GM12878 (cell line): ENCODE results near the gene LRP1B. TPM values are rescaled to one million over a fixed set of nuclear protein-coding genes. Genes with fewer than 3 reads are reported as not detected.

Experiments used
- ATAC-seq: fragments of 200-7000 bp; cut with Tn5 transposase; 3 replicates; pipeline ENCODE4 v1.9.1; 2020; ENCODE audit warnings: mild to moderate bottlenecking, moderate library complexity
- BruUV-seq: library from RNA; stranded (reverse); fragments of 400-500 nt; replicated peaks from 2 replicates; lab custom pipeline; 2021; lab: Mats Ljungman, UMichigan
- CTCF ChIA-PET: fragments of 300-600 bp; sonication (Branson Sonifier 250); formaldehyde crosslinking; extraction: SDS; loops from one replicate; lab custom pipeline; 2021; ENCODE audit warnings: inconsistent platforms; lab: Yijun Ruan, JAX
- POLR2A ChIA-PET: fragments of 350-600 bp; formaldehyde crosslinking; extraction: SDS; loops from one replicate; lab custom pipeline; 2021; ENCODE audit warnings: inconsistent platforms; lab: Charles Lee
- RAD21 ChIA-PET: fragments of 300-600 bp; sonication (Branson Sonifier 250); formaldehyde crosslinking; loops from one replicate; lab custom pipeline; 2023; ENCODE audit warnings: antibody characterized with exemption; ENCODE audit not compliant: unreplicated experiment; lab: Charles Lee
- SMC1A ChIA-PET: fragments of 300-600 bp; sonication (Branson Sonifier 250); formaldehyde crosslinking; loops from one replicate; lab custom pipeline; 2023; ENCODE audit not compliant: unreplicated experiment, uncharacterized antibody; lab: Charles Lee
- DNase-seq: peaks from one replicate; pipeline ENCODE4 v3.0.0-alpha.2; 2011; ENCODE audit warnings: low read depth, low spot score
- FAIRE-seq: peaks from 3 replicates; lab custom pipeline; 2011; peaks lifted over from hg19 to GRCh38; lab: Jason Lieb, UNC
- H2AFZ ChIP-seq: 2 replicates; pipeline ENCODE4 v1.6.0; 2011; ENCODE audit warnings: low read depth, low read length, control low read depth; ENCODE audit not compliant: control insufficient read depth
- H3K27ac ChIP-seq: 2 replicates; pipeline ENCODE4 v1.5.1; 2011; ENCODE audit warnings: control low read depth; ENCODE audit not compliant: control insufficient read depth, insufficient read depth
- H3K27me3 ChIP-seq, 2 experiments: replicated peaks in 1 of 2; 2 replicates each; pipeline versions ENCODE4 v1.6.0 to v1.6.1; 2011; ENCODE audit warnings: low read length in 1 of 2; ENCODE audit not compliant: control insufficient read depth in 2 of 2, insufficient read depth in 2 of 2
- H3K36me3 ChIP-seq, 2 experiments: 2 replicates each; pipeline ENCODE4 v1.5.1; 2011; ENCODE audit warnings: low read length in 1 of 2; ENCODE audit not compliant: control insufficient read depth in 2 of 2, insufficient read depth in 2 of 2
- H3K4me1 ChIP-seq: 2 replicates; pipeline ENCODE4 v1.6.1; 2011; ENCODE audit warnings: mild to moderate bottlenecking, low read length, moderate library complexity, mixed read lengths; ENCODE audit not compliant: control insufficient read depth, insufficient read depth
- H3K4me2 ChIP-seq: 2 replicates; pipeline ENCODE4 v1.6.0; 2011; ENCODE audit warnings: control low read depth; ENCODE audit not compliant: control insufficient read depth, insufficient read depth
- H3K4me3 ChIP-seq: fragments of 200-600 bp; sonication (generic); 2 replicates; pipeline ENCODE4 v1.5.1; 2016
- H3K79me2 ChIP-seq: 2 replicates; pipeline ENCODE4 v1.6.0; 2011; ENCODE audit warnings: low read length; ENCODE audit not compliant: control insufficient read depth, insufficient read depth
- H3K9ac ChIP-seq: 2 replicates; pipeline ENCODE4 v1.8.0; 2011; ENCODE audit warnings: low read length, control low read depth, mixed read lengths; ENCODE audit not compliant: control insufficient read depth, insufficient read depth
- H3K9me3 ChIP-seq: replicated peaks from 3 replicates; pipeline ENCODE4 v1.5.1; 2011; ENCODE audit warnings: mild to moderate bottlenecking, low read length; ENCODE audit not compliant: control insufficient read depth, insufficient read depth
- H4K20me1 ChIP-seq: 2 replicates; pipeline ENCODE4 v1.6.0; 2011; ENCODE audit not compliant: control insufficient read depth, insufficient read depth
- CBX5 ChIP-seq: sonication (generic); IDR thresholded peaks from 2 replicates; pipeline ENCODE4 v1.6.1; 2016; ENCODE audit warnings: low read depth, moderate library complexity, mild to moderate bottlenecking, inconsistent platforms
- CEBPZ ChIP-seq: fragments of 150-350 bp; IDR thresholded peaks from 2 replicates; pipeline ENCODE4 v1.6.1; 2016; ENCODE audit warnings: low read depth, low read length
- CTCF ChIP-seq, 3 experiments: IDR thresholded peaks in 2 of 3; conservative IDR thresholded peaks in 1 of 3; 2 replicates each; pipeline ENCODE4 v1.5.1; 2011; ENCODE audit warnings: low read depth in 3 of 3, low read length in 3 of 3, mild to moderate bottlenecking in 3 of 3, control low read depth in 2 of 3, moderate library complexity in 2 of 3, inconsistent platforms in 1 of 3, mixed read lengths in 1 of 3; ENCODE audit not compliant: control insufficient read depth in 2 of 3, insufficient read depth in 1 of 3; ENCODE audit errors: extremely low read depth in 1 of 3
- HDAC2 ChIP-seq: fragments of 200-600 bp; sonication (generic); IDR thresholded peaks from 2 replicates; pipeline ENCODE4 v1.6.1; 2017
- IKZF1 ChIP-seq: fragments of 450-650 bp; conservative IDR thresholded peaks from 2 replicates; pipeline ENCODE4 v1.6.1; 2017; ENCODE audit warnings: antibody characterized with exemption, mild to moderate bottlenecking
- MYC ChIP-seq: IDR thresholded peaks from 2 replicates; pipeline ENCODE4 v1.6.1; 2011; ENCODE audit warnings: mild to moderate bottlenecking, low read length, moderate library complexity, inconsistent platforms; ENCODE audit not compliant: insufficient read depth, insufficient replicate concordance, insufficient read length, severe bottlenecking
- NR2C2 ChIP-seq: IDR thresholded peaks from 2 replicates; pipeline ENCODE4 v1.6.1; 2011; ENCODE audit warnings: borderline replicate concordance, low read depth; ENCODE audit not compliant: control insufficient read depth, insufficient read length
- POU2F2 ChIP-seq: IDR thresholded peaks from 3 replicates; pipeline ENCODE4 v1.6.1; 2011; ENCODE audit warnings: low read depth, mild to moderate bottlenecking, low read length, borderline replicate concordance
- RAD21 ChIP-seq: IDR thresholded peaks from 2 replicates; pipeline ENCODE4 v1.6.1; 2011; ENCODE audit warnings: mild to moderate bottlenecking, low read depth, low read length, moderate library complexity; ENCODE audit not compliant: insufficient read depth
- RFX5 ChIP-seq: IDR thresholded peaks from 2 replicates; pipeline ENCODE4 v1.6.1; 2011; ENCODE audit warnings: low read depth, low read length, improper control_type of control experiment
- SMC3 ChIP-seq: IDR thresholded peaks from 2 replicates; pipeline ENCODE4 v1.6.1; 2011; ENCODE audit warnings: low read length, improper control_type of control experiment, borderline replicate concordance
- TCF3 ChIP-seq: IDR thresholded peaks from 2 replicates; pipeline ENCODE4 v1.6.1; 2012; ENCODE audit warnings: low read depth, mild to moderate bottlenecking, low read length, borderline replicate concordance; ENCODE audit not compliant: insufficient read depth
- whole genome bisulfite sequencing: methylation state at CpG from one replicate; pipeline ENCODE4 v1.1.6; 2016; ENCODE audit warnings: low lambda C conversion rate; ENCODE audit not compliant: insufficient replicate concordance, insufficient coverage; ENCODE audit errors: missing lambda C conversion rate; 5-methylcytosine and 5-hydroxymethylcytosine counted together
- in situ Hi-C: fragments of 300-500 bp; cut with MboI; formaldehyde crosslinking; loops from 9 replicates; pipeline ENCODE4 v1.14.3; 2018; ENCODE audit warnings: mixed read lengths
- intact Hi-C: fragments of 100-400 bp; cut with micrococcal nuclease; formaldehyde crosslinking; loops from one replicate; pipeline ENCODE4 v1.14.2; 2022; ENCODE audit not compliant: unreplicated experiment
- polyA plus RNA-seq, 11 experiments: library from polyadenylated mRNA; depleted of rRNA in 4 of 11; unstranded in 6 of 11; stranded (reverse) in 5 of 11; fragments of >200 nt; fragmentation: Nextera tagmentation in 4 of 11; fragmentation: Illumina TruSeq in 1 of 11; extraction: Ambion mirVana in 4 of 11; extraction: Trizol in 1 of 11; gene quantifications; 1 replicate in 1 of 11; 2 replicates in 10 of 11; pipeline versions ENCODE4 v1.2.1 to v1.2.3, GENCODE V29; 2011 to 2016; ENCODE audit warnings: inconsistent platforms in 2 of 11, missing spikeins in 2 of 11, low read depth in 1 of 11
- total RNA-seq, 4 experiments: library from RNA; depleted of rRNA in 3 of 4; stranded (reverse); fragments of >200 nt in 3 of 4; fragmentation: Illumina TruSeq in 1 of 4; extraction: Trizol in 1 of 4; gene quantifications; 2 replicates each; pipeline versions ENCODE4 v1.2.1 to v1.2.3, GENCODE V29; 2013 to 2021
- TF ChIP-seq, protein P1 (sequence below): fragments of 450-650 bp; IDR thresholded peaks from 2 replicates; pipeline ENCODE4 v1.6.1; 2017; ENCODE audit warnings: mild to moderate bottlenecking, low read depth, inconsistent platforms; ENCODE audit not compliant: poor library complexity, severe bottlenecking
- TF ChIP-seq, protein P2 (sequence below): fragments of 150-350 bp; IDR thresholded peaks from 2 replicates; pipeline ENCODE4 v1.6.1; 2014; ENCODE audit warnings: mild to moderate bottlenecking, low read depth, low read length

Gene LRP1B
- total and polyA plus RNA-seq, 10 of the 15 experiments (the other 5 are each of a cell fraction or from before 2014, with no cell fraction given) = under 0.01 to 0.06 (median 0.03) TPM; not detected in 5

DNA sequence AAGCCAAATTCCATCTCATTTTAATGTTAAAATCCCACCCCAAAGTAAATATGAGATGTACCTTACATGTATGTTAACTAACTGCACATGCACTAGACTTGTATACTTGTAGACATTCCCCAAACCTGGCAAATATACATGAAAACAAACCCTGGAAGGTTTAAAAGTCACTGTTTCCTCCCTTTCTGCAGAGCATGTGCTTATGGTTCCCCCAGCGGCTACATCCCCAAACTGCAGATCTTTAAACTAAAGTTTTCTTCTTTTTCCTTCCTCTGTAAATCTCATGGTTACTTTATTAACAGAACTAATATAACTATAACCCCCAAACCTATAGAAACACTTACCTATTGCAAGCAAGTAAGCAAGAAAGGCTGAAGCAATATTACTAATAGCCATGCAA is 731.5 kb downstream of the LRP1B start (continued):
- TF ChIP-seq RFX5 = no peak
- TF ChIP-seq CTCF (IDR thresholded peaks at IDR 0.05 in 2 of 3, conservative IDR thresholded peaks at IDR 0.05 in 1 of 3; ENCODE audit: control insufficient read depth in 2 of 3, extremely low read depth in 1 of 3, insufficient read depth in 1 of 3, low read depth in 3 of 3, low read length in 3 of 3) = peak; percentile 44 to 60 (median 52)
- TF ChIP-seq RAD21 = peak; percentile 51

GRCh38 chr2:141393214-141393545 is 737.6 kb downstream of the LRP1B start:
- Histone ChIP-seq H2AFZ (no peak overlapping the region), H3K9me3 (no peaks in the 10 kb centered on the region), H3K4me2 (no peak overlapping the region), H3K4me3 (no peak overlapping the region), H3K79me2 (no peaks in the 10 kb centered on the region), H3K4me1 (no peaks in the 10 kb centered on the region), H3K9ac (no peak overlapping the region), H3K27ac (no peak overlapping the region), H3K36me3 (no peaks in the 10 kb centered on the region), H4K20me1 (no peaks in the 10 kb centered on the region), H3K27me3 (no peaks in the 10 kb centered on the region)
- ChIA-PET RAD21 (no interaction called here), CTCF (no interaction called here), POLR2A (no interaction called here), SMC1A (no interaction called here)
- no peak for DNase-seq
- ATAC-seq = no peak
- in situ Hi-C loops = no loop called here
- BruUV-seq = no TSS peak
- intact Hi-C loops = no loop called here
- no peak for FAIRE-seq
- 69% methylated on average over 2 of the region's 2 CpGs for WGBS
- TF ChIP-seq TCF3 (no peak), SMC3 (no peak), HDAC2 (no peak), NR2C2 (no peak), IKZF1 (no peak), CBX5 (no peak), MYC (no peak), POU2F2 (no peak), CEBPZ (no peak)
- TF ChIP-seq, protein P1, sequence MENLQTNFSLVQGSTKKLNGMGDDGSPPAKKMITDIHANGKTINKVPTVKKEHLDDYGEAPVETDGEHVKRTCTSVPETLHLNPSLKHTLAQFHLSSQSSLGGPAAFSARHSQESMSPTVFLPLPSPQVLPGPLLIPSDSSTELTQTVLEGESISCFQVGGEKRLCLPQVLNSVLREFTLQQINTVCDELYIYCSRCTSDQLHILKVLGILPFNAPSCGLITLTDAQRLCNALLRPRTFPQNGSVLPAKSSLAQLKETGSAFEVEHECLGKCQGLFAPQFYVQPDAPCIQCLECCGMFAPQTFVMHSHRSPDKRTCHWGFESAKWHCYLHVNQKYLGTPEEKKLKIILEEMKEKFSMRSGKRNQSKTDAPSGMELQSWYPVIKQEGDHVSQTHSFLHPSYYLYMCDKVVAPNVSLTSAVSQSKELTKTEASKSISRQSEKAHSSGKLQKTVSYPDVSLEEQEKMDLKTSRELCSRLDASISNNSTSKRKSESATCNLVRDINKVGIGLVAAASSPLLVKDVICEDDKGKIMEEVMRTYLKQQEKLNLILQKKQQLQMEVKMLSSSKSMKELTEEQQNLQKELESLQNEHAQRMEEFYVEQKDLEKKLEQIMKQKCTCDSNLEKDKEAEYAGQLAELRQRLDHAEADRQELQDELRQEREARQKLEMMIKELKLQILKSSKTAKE = no peak
- TF ChIP-seq, protein P2, sequence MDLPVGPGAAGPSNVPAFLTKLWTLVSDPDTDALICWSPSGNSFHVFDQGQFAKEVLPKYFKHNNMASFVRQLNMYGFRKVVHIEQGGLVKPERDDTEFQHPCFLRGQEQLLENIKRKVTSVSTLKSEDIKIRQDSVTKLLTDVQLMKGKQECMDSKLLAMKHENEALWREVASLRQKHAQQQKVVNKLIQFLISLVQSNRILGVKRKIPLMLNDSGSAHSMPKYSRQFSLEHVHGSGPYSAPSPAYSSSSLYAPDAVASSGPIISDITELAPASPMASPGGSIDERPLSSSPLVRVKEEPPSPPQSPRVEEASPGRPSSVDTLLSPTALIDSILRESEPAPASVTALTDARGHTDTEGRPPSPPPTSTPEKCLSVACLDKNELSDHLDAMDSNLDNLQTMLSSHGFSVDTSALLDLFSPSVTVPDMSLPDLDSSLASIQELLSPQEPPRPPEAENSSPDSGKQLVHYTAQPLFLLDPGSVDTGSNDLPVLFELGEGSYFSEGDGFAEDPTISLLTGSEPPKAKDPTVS = no peak
